ENCODE results near the gene TUT7.
"Not testable (repeated sequence)": the region's sequence is repeated elsewhere in the genome, so short reads cannot be mapped to it uniquely, and the experiment has no call there.

Gene TUT7

DNA sequence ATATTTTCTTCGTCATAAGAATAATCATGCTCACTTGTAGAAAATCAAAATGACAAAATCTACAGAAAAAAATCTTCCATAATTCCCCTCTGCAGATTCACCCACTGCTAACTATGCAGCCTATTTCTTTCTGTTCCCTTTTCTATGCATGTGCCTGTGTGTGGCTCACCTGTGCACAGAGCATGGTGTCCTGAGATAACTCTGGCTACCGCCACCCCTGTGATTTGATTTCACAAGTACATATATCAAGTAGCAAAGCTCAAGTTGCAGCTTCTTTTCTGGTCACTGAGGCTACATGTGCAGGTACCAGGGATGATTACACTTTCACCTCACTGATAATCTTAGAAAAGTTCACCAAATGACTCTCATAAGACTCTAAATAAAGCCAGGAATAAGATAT lies 53.5 kb downstream of the TUT7 start:
- no peak overlapping the region for H3K4me3 ChIP-seq (ENCODE audit: low read depth, low read length)
- no peak for DNase-seq (ENCODE audit: low read depth)
- no peak for TF ChIP-seq CTCF (IDR thresholded peaks at IDR 0.05; ENCODE audit: low read depth, low read length, missing control alignments)
- in situ Hi-C loops (cut with HindIII; ENCODE audit: low sequenced_read_pairs), result no loop called here

DNA sequence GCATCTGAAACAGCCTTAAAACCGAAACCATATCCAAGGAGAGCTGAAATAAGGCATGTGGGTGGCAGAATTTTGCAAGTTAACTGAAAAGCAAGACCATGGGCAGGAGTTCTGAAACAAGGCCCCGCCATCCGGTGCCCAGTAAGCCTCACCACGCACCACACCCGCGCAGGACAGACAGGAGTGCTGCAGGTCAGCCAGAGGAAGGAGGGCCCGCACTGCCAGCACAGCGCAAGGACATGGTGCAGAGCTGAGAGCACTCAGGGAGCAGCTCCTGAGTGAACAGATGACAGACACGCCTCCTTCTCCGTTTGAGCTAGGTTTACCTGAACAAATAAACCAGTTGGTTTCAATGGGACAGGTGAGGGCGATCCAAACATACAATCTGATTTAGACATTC lies 55.3 kb downstream of the TUT7 start:
- H3K4me3 ChIP-seq (ENCODE audit: low read depth, low read length), result no peak overlapping the region
- in situ Hi-C loops (cut with HindIII; ENCODE audit: low sequenced_read_pairs), result no loop called here
- no peak for TF ChIP-seq CTCF (IDR thresholded peaks at IDR 0.05; ENCODE audit: low read depth, low read length, missing control alignments)
- DNase-seq (ENCODE audit: low read depth), result no peak

DNA sequence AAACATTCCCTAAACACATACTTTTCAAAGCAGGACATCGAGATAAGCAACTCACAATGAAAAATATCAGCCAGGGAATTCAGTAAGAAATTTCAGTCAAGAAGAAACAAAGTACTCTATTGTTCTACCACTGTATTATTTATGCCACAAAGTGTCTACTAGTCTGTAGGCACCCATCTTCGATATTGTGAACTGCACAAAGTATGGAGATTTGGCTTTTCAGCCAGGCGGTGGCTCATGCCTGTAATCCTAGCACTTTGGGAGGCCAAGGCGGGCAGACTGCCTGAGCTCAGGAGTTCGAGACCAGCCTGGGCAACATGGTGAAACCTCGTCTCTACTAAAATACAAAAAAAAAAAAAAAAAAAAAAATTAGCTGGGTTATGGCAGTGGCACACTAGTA lies 63.9 kb downstream of the TUT7 start:
- DNase-seq (ENCODE audit: low read depth); in situ Hi-C loops (cut with HindIII; ENCODE audit: low sequenced_read_pairs); H3K4me3 ChIP-seq (ENCODE audit: low read depth, low read length): not testable (repeated sequence)

DNA sequence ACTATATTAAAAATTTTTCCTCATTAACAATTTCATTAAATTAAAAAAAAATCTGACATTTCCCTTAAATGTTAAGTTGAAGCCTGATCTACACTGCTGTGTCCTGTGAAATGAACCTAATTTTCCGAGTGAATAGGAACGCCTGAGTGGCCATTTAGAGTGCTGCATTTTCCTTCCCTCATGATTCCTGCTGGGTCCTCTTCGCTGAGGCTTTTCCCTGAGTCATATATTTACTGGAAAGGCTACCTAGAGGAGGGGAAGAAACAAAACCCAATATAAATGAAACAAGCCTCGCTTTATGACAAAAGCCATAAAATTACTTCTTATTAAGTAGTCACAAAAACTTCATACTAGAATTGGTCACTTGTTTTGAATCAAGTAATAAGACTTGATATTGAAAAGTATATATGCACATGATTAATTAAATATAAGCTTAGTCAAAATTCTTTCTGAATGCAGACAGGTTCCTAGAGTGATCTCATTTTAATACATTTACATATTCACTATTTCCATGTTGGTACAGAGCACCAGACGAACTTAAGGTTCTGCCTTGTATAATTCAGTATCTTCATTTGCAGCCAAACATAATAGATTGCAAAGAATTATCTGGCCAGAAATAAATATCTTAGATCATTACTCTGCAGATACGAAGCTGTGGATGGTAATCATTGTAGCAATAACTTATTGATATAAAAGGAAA lies 65.6 kb downstream of the TUT7 start:
- in situ Hi-C loops (cut with HindIII; ENCODE audit: low sequenced_read_pairs), result no loop called here
- no peak for DNase-seq (ENCODE audit: low read depth)
- no peak for TF ChIP-seq CTCF (IDR thresholded peaks at IDR 0.05; ENCODE audit: low read depth, low read length, missing control alignments)
- no peak overlapping the region for H3K4me3 ChIP-seq (ENCODE audit: low read depth, low read length)

DNA sequence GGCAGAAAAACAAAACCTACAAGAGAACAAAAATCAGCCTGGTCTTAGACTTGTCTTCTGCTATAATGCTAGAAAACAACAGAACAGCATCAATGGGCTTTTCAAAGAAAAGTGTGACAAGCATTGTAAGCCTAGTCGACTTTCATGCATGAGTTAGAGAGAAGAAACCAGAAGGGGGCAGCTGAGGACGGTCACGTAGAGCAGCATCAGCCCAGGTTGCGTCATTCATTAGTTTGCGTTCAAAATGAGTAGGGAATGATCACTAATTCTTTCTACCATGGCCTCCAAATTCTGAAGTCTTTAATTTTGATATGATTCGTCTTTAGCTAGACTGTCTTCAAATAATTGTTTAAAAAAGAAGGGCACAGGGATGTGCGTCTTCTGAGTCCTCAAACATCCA lies 67.2 kb downstream of the TUT7 start:
- DNase-seq (ENCODE audit: low read depth), result peak; percentile 43
- H3K4me3 ChIP-seq (ENCODE audit: low read depth, low read length), result no peak overlapping the region
- peak; percentile 58 for TF ChIP-seq CTCF (IDR thresholded peaks at IDR 0.05; ENCODE audit: low read depth, low read length, missing control alignments)
- in situ Hi-C loops (cut with HindIII; ENCODE audit: low sequenced_read_pairs), result no loop called here

DNA sequence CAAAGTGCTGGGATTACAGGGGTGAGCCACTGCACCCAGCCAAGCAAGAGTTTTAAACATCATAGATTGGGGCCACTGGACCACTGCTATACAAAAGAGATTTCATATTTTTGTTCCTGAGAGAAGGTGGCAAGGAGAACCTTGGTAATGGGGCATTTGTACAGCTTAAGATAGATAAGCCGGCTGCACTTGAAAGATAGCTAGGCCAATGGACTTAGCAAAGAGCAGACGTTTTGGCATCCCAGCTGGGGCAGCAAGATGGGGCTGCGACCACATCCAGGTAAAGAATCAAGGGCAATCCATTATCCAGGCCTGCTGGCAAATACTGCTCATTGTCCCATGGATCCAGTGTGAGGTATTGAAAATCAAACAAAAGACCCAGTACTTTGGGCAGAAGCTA lies 67.9 kb downstream of the TUT7 start:
- DNase-seq (ENCODE audit: low read depth), result no peak
- no peak overlapping the region for H3K4me3 ChIP-seq (ENCODE audit: low read depth, low read length)
- in situ Hi-C loops (cut with HindIII; ENCODE audit: low sequenced_read_pairs), result no loop called here
- TF ChIP-seq CTCF (IDR thresholded peaks at IDR 0.05; ENCODE audit: low read depth, low read length, missing control alignments), result no peak

GRCh38 chr9:86285261-86285660 lies 68.9 kb downstream of the TUT7 start:
- no peak for DNase-seq (ENCODE audit: low read depth)
- no peak for TF ChIP-seq CTCF (IDR thresholded peaks at IDR 0.05; ENCODE audit: low read depth, low read length, missing control alignments)
- no peak overlapping the region for H3K4me3 ChIP-seq (ENCODE audit: low read depth, low read length)
- in situ Hi-C loops (cut with HindIII; ENCODE audit: low sequenced_read_pairs), result no loop called here

Data from astrocyte of the cerebellum (primary cell).